ENCODE measurements around the gene BSG. TPM values are rescaled to one million over a fixed set of nuclear protein-coding genes. Genes with fewer than 3 reads are reported as not detected.
A peak's percentile ranks its signal among the peaks of the same experiment; 100 is the strongest.

Gene BSG
- total and polyA plus RNA-seq, 11 donors: 727 to 2,989 (median 1,462) TPM

DNA sequence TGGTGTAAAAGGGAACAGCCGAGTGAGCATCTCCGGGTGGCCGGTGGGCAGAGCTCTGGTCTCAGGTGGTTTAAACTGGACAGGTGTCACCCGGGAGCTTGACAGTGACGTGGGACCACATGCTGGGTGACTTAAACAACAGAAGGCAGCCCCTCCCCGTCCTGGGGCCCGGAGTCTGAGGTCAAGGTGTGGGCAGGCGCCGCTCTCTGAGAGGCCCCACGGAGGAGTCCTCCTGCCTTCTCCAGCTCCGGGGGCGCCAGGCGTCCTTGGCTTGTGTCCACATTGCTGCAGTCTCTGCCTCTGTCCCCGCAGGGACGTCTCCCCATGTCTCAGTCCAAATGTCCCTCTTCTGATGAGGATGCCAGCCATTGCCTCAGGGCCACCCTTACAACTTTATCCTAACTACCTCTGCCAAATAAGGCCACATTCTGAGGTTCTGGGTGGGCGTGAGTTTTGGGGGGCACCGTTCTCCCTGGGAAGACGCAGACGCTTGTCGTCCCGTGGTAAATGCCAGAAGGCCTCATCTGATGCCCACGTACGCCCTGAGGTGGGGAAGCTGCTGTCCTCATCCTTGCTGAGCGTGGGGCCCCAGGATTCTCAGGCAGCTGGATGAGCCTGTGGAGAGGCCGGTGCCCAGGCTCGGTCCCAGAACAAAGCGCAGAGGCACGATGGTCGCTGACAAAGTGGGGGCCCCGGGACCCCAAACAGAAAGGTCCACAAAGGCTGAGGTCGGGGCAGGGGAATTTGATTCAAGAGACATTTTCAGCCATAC lies 15.6 kb upstream of the BSG start:
- no peaks in the 10 kb centered on the region for H3K9me3 ChIP-seq
- TF ChIP-seq POLR2A (IDR thresholded peaks at IDR 0.05): no peak
- TF ChIP-seq, protein P1, sequence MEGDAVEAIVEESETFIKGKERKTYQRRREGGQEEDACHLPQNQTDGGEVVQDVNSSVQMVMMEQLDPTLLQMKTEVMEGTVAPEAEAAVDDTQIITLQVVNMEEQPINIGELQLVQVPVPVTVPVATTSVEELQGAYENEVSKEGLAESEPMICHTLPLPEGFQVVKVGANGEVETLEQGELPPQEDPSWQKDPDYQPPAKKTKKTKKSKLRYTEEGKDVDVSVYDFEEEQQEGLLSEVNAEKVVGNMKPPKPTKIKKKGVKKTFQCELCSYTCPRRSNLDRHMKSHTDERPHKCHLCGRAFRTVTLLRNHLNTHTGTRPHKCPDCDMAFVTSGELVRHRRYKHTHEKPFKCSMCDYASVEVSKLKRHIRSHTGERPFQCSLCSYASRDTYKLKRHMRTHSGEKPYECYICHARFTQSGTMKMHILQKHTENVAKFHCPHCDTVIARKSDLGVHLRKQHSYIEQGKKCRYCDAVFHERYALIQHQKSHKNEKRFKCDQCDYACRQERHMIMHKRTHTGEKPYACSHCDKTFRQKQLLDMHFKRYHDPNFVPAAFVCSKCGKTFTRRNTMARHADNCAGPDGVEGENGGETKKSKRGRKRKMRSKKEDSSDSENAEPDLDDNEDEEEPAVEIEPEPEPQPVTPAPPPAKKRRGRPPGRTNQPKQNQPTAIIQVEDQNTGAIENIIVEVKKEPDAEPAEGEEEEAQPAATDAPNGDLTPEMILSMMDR (IDR thresholded peaks at IDR 0.05): no peak
- intact Hi-C loops (cut with DNase I): loop anchor here in 1 of 10 donors (10.0 kb wide), 1 partner anchor 178 kb away; no protein-coding TSS in a partner anchor
- H3K36me3 ChIP-seq: no peaks in the 10 kb centered on the region
- no peak overlapping the region for H3K4me3 ChIP-seq
- no peaks in the 10 kb centered on the region for H3K27me3 ChIP-seq
- ATAC-seq: peak in 1 of 4 donors; percentile 3
- WGBS, 4 donors: 79 to 90% (median 83%) methylated on average over 15 to 31 of the region's 31 CpGs
- DNase-seq: peak in 1 of 5 donors; percentile 55
- peaks cover 0 to 23% (median 12%) of the 10 kb centered on the region in 12 donors for H3K4me1 ChIP-seq
- H3K27ac ChIP-seq: peak overlapping the region in 9 of 12 donors; percentile 19 to 75 (median 43)

DNA sequence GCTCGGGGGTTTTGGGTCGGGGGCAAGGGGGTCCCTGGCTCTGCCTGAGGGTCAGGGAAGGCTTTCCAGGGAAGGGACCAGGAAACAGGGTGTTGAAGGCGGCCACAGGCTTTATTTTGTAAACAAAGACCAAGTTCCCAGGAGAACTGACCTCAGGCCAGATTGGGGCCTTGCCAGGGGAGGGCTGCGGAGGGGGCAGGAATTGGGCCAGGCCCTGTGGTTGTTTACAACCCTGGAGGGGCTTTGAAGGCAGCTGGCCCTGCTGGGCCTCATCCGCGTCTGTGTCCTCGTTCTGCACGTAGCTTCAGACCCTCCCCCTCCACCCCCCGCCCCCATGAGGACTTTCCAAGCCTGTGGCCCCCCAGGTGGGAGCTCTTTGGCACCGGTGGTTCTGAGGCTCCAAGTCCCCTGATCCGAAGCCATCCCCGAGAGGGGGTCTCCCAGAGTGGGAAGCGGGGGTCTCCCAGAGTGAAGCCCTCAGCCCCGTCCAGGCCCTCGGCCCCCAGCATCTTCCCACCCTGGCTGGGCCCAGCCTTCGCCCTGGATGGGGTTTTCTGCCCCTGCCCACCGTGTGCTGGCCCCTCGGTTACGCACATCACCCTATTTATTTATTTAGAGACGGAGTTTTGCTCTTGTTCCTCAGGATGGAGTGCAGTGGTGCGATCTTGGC lies 13.5 kb upstream of the BSG start:
- Histone ChIP-seq H3K27ac (peak overlapping the region in 10 of 12 donors; percentile 13 to 64 (median 48)), H3K36me3 (no peaks in the 10 kb centered on the region), H3K9me3 (no peaks in the 10 kb centered on the region), H3K4me3 (no peak overlapping the region), H3K27me3 (no peaks in the 10 kb centered on the region), H3K4me1 (peaks cover 0 to 23% (median 12%) of the 10 kb centered on the region in 12 donors)
- intact Hi-C loops (cut with DNase I): loop anchor here in 1 of 10 donors (10.0 kb wide), 1 partner anchor 176 kb away; no protein-coding TSS in a partner anchor
- TF ChIP-seq, protein P1 (IDR thresholded peaks at IDR 0.05): no peak
- no peak for TF ChIP-seq POLR2A (IDR thresholded peaks at IDR 0.05)
- ATAC-seq (peak; percentile 34 to 58 (median 57)), DNase-seq (peak in 4 of 5 donors; percentile 53 to 73 (median 63))
- 47 to 65% (median 52%) methylated on average over 15 to 21 of the region's 21 CpGs for WGBS, 4 donors

DNA sequence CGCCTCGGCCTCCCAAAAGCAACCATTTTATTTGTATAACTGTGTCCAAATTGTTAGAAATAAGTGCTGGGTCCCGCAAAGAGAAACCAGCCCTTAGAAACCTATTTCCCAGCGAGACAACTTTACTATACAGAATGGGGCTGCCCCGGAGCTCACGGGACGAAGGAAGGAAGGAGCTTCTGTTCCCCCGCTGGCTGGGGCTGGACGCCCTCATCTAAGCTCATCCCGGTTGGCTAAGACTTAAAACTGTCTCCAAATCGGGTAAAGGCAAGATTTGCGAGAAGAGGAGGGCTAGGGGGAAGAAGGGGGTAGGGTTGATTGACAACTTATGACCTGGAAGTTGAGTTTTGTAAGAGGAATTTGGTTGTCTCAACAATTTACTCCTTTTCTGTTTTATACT lies 12.3 kb upstream of the BSG start:
- TF ChIP-seq, protein P1 (IDR thresholded peaks at IDR 0.05): no peak
- no peak for TF ChIP-seq POLR2A (IDR thresholded peaks at IDR 0.05)
- no peaks in the 10 kb centered on the region for H3K36me3 ChIP-seq
- H3K27me3 ChIP-seq: no peaks in the 10 kb centered on the region
- peak overlapping the region in 1 of 12 donors; percentile 11 for H3K27ac ChIP-seq
- intact Hi-C loops (cut with DNase I): no loop called here
- no peak overlapping the region for H3K4me3 ChIP-seq
- ATAC-seq (no peak), DNase-seq (peak in 1 of 5 donors; percentile 4)
- H3K4me1 ChIP-seq: peaks cover 0 to 23% (median 12%) of the 10 kb centered on the region in 12 donors
- no peaks in the 10 kb centered on the region for H3K9me3 ChIP-seq
- 80 to 90% (median 84%) methylated on average over 12 of the region's 12 CpGs for WGBS, 4 donors

DNA sequence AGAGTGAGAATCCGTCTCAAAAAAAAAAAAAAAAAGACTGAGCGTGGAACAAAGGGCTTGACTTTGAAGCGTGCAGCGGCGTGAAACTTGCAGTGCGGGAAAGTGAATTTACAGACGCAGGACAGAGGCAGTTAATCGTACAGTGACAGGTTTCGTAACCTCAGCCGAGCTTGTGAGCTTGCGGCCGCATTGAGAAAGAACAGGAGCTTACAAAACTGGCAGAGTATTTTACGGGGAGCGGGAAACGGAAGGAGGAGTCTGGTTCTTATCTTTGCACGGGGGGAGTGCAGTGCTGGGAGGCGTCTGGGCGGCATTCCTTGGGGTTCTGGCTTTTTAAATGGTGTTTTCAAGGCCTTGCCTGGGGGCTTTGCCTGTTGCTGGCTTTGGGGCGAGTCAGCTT lies 6.0 kb upstream of the BSG start:
- Histone ChIP-seq H3K27me3 (no peaks in the 10 kb centered on the region), H3K27ac (peak overlapping the region in 4 of 12 donors; percentile 22 to 86 (median 42)), H3K4me3 (peak overlapping the region in 2 of 12 donors; percentile 2 to 36), H3K36me3 (no peaks in the 10 kb centered on the region), H3K4me1 (peaks cover 0 to 7% (median 6%) of the 10 kb centered on the region in 12 donors), H3K9me3 (no peaks in the 10 kb centered on the region)
- ATAC-seq (peak in 3 of 4 donors; percentile 27 to 72 (median 56)), DNase-seq (peak in 2 of 5 donors; percentile 26 to 36)
- WGBS, 4 donors: 40 to 54% (median 45%) methylated on average over 18 to 19 of the region's 19 CpGs
- intact Hi-C loops (cut with DNase I): no loop called here
- TF ChIP-seq, protein P1 (IDR thresholded peaks at IDR 0.05): no peak
- no peak for TF ChIP-seq POLR2A (IDR thresholded peaks at IDR 0.05)

Data from heart left ventricle (tissue), 16 donors.